HEK293T (cell line): ENCODE data around the gene ZBTB44.

Experiments
- BHLHE40 ChIP-seq: fragments of 450-650 bp; IDR thresholded peaks from 2 replicates; pipeline ENCODE4 v1.6.1; 2016; ENCODE audit warnings: mild to moderate bottlenecking, moderate library complexity, borderline replicate concordance
- FOXK2 ChIP-seq: fragments of 450-650 bp; IDR thresholded peaks from 2 replicates; pipeline ENCODE4 v1.6.1; 2016; ENCODE audit warnings: mild to moderate bottlenecking
- HDGF ChIP-seq: fragments of 450-650 bp; IDR thresholded peaks from 2 replicates; pipeline ENCODE4 v1.6.1; 2017; ENCODE audit warnings: antibody characterized with exemption, borderline replicate concordance
- SP1 ChIP-seq: fragments of 450-650 bp; IDR thresholded peaks from 2 replicates; pipeline ENCODE4 v1.6.1; 2017
- TARDBP ChIP-seq: fragments of 450-650 bp; IDR thresholded peaks from 2 replicates; pipeline ENCODE4 v1.6.1; 2016

- TF ChIP-seq TARDBP (no peak), SP1 (no peak), FOXK2 (no peak), BHLHE40 (no peak), HDGF (no peak)
Observed at GRCh38 chr11:130202818-130203689, 111.7 kb downstream of the ZBTB44 start.
